ENCODE data around the gene NUP133.
"Not testable (repeated sequence)": the region's sequence is repeated elsewhere in the genome, so short reads cannot be mapped to it uniquely, and the experiment has no call there.

DNA sequence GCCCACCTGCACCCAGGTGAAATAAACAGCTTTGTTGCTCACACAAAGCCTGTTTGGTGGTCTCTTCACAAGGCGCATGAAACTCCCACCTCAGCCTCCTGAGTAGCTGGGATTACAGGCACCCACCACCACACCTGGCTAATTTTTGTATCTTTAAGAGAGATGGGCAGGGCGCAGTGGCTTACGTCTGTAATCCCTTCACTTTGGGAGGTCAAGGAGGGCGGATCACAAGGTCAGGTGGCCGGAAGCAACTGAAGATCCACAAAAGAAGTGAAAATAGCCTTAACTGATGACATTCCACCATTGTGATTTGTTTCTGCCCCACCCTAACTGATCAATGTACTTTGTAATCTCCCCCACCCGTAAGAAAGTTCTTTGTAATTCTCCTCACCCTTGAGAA lies 89.6 kb downstream of the NUP133 start:
- TF ChIP-seq, protein P1, sequence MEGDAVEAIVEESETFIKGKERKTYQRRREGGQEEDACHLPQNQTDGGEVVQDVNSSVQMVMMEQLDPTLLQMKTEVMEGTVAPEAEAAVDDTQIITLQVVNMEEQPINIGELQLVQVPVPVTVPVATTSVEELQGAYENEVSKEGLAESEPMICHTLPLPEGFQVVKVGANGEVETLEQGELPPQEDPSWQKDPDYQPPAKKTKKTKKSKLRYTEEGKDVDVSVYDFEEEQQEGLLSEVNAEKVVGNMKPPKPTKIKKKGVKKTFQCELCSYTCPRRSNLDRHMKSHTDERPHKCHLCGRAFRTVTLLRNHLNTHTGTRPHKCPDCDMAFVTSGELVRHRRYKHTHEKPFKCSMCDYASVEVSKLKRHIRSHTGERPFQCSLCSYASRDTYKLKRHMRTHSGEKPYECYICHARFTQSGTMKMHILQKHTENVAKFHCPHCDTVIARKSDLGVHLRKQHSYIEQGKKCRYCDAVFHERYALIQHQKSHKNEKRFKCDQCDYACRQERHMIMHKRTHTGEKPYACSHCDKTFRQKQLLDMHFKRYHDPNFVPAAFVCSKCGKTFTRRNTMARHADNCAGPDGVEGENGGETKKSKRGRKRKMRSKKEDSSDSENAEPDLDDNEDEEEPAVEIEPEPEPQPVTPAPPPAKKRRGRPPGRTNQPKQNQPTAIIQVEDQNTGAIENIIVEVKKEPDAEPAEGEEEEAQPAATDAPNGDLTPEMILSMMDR (IDR thresholded peaks at IDR 0.05 in 4 of 5, conservative IDR thresholded peaks at IDR 0.05 in 1 of 5), result not testable (repeated sequence)
- TF ChIP-seq POLR2A (IDR thresholded peaks at IDR 0.05), result not testable (repeated sequence)

Data from gastrocnemius medialis (tissue), 4 donors.